NOMO-1 treated with DMSO at 0.1 percent for 48 hours (cell line): ENCODE data around the gene SLC35F3.
A peak's percentile ranks its signal among the peaks of the same experiment; 100 is the strongest.

Source experiments
- DNase-seq: peaks from one replicate; lab custom pipeline; 2025; ENCODE audit not compliant: unreplicated experiment; lab: John Stamatoyannopoulos, UW

The SLC35F3 gene

DNA sequence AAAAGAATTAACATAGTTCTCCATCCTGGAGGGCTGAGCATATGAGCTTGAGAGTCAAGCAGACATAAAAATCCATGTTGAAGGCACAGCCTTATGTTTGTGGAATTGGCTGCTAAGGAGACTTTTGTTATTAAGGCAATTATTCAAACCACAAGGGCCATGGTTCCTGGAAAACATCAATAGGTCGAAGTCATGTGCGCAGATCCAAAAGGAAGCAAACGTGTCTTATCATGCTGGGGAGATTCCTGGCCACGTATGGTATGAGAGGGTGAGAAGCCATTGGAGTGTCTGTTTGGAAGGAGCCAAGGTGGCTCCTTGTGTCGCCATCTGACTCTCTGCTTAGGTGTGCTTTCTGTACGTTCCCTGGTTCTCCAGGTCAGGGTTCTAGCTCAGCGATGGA lies 406.9 kb downstream of the SLC35F3 start:
- DNase-seq = no peak

DNA sequence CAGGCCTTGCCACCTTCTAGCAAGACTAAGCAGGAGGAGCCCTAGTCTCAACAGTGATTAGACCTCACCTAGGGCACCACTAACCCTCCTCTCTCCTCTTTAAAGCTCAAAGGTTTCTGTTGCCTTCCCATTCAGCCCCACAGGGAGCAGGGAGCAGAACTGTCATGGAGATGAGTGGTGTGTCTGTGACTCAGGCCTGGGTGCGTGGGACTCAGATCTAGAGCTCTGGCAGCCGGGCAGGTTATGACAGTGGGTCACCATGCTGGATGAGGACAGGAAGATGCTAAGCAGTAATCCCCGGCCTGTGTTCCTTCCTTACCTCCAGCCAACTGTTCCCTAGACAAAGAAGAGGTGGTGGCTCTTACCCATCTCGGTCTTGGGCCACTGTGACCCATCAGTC lies 408.7 kb downstream of the SLC35F3 start:
- DNase-seq = no peak

DNA sequence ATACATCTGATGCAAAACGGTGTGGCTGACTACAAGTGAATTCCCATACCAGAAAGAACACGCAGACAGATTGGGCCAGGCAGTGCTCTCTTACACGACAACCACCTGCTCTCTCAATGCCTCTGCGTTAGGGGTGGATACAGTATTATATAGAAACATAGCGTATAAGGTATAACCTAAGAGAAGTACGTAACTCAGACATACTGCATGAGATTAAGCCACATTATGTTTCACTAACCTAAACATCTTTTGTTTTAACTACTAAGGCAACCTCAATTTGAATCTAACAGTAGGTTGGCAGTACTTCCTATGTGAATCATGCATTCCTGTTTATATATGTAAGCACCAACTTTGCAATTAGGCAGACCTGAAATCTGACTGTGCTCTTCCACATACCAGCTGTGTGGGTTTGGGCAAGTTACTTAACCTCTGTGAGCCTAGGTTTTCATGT lies 410.6 kb downstream of the SLC35F3 start:
- DNase-seq = peak; percentile 84

DNA sequence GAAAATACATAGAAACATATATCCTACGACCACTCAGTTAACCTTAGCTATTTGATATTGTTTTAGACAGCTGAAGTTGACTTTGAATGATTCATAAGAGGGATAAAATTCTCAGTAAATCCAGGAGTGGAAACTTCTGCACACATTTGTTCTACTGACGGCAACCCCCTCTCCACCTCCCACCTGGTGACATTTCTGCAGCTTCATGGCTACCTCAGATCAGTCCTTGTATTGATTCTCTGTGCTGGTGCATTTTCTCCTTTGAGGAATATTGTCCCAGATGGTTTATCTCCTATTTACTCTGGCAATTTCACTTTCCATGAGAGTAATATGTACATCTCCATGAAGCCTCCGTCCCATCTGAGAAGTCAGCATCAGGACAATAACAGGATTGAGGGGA lies 411.1 kb downstream of the SLC35F3 start:
- no peak for DNase-seq

DNA sequence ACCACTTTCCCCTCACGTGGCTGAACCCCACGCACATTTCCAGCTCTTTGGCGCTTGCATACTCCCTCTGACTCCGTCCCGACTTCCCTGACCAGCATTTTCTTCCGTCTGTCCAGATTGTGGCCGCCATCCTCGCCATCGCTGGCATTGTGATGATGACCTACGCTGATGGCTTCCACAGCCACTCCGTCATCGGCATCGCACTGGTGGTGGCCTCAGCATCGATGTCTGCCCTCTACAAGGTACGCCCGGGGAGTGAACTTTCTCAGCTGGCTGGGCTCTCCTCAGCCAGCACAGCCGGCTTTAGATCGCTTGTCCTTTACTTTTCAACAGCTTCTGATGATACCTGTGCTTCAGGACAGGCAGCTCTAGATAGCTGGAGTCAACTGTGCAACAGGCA lies 412.0 kb downstream of the SLC35F3 start:
- no peak for DNase-seq

DNA sequence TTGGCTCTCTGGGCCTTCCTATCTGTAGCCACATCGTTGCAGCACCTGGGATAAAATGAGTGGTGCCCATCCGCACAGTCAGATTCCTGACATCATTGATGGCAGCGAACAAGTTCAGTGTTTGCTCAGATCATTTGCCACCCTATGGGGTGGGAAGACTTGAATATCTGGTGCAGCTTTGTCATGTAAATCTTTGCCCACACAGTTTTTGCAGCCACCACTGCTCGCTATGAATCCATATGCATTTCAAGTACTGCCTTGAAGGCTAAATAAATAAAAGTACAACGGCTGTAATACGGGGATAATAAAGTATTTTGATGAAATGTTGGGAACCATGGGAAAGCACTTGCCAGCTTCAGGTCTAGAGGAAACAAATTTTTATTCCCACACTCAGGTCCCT lies 412.5 kb downstream of the SLC35F3 start:
- DNase-seq = no peak

DNA sequence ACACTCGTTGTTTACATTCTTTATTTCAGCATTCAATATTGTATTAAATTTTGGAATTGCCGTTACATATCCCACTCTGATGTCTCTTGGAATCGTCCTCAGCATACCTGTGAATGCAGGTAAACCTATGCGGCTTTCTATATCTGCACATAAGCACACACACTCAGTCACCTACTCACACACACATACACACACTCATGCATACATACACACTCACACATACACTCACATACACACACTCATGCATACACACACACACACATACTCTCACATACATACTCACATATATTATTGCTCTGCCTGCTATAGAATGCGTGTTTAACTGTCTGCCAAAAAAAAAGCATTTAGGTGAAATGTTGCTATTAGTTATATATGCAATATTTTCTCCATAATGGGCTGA lies 415.6 kb downstream of the SLC35F3 start:
- DNase-seq = no peak

DNA sequence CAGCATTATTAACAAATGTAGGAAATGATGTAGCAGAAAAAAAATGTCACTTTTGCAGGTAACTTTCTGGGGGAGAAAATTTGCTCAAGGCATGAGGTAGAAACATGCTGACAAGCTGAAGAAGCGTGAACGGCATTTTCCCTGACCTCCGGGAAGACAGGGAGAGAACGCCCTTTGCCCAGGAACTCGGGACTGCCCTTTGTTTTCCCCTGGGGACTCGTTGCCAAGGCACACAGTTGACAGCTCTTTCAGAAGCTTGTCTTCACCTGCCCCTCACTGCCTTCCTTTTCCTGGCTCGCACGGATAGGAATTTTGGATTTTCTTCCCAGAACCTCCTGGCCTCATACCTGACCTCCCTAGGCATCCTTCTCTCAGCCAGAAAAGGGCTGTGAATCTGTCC lies 416.1 kb downstream of the SLC35F3 start:
- no peak for DNase-seq

DNA sequence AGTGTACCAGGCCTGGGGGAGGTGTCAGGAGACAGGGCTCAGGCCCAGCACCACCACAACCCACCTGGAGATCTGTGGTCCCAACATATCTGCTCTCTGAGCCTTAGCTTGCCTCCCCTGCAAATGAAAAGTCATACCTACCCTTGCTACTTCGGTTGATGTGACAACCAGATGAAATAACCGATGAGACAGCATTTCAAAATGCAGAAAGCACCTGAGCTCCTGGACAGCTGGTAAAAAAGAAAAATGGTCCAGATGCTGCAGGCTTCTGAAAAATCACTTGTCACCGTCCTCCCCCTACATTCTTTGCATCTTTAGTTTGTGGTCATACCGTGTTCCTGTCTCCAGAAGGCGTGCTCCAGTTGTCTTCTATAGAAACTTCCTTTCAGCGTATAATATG lies 416.8 kb downstream of the SLC35F3 start:
- no peak for DNase-seq

DNA sequence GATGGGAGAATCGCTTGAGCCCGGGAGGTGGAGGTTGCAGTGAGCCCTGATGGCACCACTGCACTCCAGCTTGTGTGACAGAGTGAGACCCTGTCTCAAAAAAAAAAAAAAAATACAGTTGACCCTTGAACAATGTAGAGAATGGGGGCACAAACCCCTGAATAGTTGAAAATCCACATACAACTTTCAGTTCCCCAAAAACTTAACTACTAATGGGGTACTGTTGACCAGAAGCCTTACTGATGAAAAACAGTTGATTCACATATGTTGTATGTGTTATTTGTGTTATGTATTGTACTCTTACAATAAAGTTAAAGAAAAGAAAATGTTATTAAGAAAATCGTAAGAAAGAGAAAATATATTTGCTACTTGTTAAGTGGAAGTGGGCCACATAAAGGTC lies 417.6 kb downstream of the SLC35F3 start:
- no peak for DNase-seq

DNA sequence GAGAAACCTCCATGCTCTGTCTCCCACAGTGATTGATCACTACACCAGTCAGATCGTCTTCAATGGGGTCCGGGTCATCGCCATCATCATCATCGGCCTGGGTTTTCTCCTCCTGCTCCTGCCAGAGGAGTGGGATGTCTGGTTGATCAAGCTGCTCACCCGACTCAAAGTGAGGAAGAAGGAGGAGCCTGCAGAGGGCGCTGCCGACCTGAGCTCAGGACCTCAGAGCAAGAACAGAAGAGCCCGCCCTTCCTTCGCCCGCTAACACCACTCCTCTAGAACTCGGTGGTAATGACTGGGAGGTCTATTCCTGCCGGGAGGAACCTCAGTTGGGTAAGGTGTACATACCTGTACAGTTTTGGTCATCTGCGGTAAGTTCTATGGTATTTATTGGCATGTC lies 418.5 kb downstream of the SLC35F3 start:
- DNase-seq = peak; percentile 67

DNA sequence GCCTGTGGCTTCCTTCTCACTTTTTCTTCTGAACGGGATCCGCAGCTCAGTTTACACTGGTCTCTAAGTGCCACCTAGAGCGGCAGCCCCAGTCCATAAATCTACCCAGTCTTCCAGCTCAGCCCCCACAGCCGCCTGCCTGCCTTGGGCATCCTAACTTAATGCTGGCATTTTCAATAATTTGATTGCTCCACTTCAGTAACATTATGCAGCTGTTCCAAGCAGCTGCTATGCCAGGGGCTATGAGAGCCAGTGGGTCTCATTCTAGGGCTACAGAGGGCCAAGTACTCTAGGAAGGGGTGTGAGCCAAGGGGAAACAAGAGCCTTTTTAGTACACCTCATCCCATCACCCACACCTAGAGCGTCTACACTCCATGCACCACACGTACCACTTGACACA lies 420.3 kb downstream of the SLC35F3 start:
- DNase-seq = no peak

DNA sequence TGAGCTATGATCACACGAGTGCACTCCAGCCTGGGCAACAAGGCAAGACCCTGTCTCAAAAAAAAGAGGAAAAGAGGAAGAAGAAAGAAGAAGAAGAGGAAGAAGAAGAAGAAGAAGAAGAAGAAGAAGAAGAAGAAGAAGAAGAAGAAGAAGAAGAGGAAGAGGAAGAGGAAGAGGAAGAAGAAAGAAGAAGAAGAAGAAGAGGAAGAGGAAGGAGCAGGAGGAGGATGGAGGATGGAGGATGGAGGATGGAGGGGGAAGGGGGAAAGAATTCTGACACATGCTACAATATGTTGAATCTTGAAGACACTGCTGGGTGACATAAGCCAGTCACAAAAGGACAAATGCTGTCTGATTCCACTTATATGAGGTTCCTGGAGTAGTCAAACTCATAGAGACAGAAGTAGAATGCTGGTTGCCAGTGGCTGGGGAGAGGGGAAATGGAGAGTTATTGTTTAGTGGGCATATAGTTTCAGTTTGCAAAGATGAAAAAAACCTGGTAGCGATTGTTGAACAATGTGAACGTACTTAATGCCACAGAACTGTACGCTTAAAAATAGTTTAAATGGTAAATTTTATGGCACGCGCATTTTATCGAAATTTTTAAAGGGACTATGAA lies 421.5 kb downstream of the SLC35F3 start:
- no peak for DNase-seq

DNA sequence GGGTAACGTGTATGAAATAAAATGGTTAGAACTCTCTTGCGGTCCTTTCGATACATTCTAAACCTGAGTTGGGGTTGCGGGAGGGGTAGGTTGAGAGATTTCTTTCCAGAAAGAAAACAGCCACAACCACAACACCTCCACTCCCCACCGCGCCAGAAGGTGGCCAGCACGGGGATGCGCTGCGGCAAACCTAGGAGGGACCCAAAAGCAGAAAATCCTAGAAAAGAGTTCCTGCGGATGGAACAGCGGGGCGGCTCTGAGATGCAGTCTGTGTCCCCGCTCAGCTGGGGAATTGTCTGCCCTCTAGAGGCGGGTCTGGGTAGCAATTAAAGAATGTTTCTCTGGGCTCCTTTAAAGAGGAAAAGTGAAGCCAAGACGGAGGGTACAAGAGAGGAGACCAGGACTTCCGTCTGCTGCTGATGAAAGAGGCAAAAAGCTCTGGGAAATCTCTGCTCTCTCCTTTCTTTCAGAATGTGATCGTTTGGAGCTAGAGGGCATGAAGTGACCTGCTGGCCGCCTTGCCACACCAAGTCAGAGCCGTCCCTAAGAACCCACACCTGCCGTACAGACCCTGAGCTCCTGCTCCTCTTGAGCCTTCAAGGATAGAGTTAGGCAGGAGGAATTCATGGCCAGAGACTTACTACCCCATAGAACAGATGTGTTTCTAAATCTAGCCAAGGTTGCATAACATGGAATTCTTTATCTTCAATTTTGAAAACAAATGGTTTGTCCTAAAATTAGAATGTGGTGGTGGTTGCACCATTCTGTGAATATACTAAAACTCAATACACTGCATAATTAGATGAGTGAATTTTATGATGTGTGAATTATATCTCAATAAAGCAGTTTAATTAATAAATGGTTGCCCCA lies 422.3 kb downstream of the SLC35F3 start:
- peak; percentile 67 for DNase-seq

DNA sequence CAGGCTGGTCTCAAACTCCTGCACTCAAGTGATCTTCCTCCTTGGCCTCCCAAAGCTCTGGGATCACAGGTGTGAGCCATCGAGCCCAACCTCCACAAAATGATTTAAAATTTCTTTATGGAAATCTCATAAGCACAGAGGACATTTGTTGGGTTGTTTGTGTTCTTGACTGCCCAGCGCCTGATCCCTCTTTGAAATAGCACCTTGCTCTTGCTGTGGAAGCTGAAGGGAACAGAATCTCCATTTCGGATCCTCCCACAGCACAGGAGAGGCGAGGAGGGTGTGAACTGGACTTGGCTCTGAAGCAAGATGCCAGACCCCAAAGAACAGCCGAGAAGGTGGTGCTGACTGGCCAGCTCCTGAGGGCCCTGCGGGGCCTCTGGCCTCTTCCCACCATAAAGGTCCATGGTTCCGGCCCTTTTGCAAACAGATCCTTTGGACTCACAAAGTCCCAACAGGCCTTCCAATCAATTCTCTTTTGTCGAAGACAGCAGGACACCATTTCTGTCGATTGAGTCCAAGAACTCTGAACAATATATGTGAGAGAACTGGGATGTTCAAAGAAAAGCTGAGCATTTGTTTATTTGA lies 423.2 kb downstream of the SLC35F3 start:
- no peak for DNase-seq

DNA sequence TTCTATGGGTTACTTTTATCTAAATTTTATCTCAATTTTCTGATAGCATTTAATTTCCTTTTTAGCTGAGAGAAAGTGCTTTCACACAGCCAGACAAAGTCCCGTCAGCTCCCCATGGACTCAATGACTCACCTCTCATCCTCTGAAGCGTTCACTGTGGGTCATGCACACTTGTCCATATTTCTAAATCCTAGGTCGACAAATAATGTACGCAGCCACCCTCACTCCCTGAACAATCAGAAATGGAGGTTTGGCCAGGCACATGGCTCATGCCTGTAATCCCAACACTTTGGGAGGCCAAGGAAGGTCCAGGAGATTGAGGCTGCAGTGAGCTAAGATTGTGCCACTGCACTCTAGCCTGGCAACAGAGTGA lies 426.4 kb downstream of the SLC35F3 start:
- DNase-seq = no peak

DNA sequence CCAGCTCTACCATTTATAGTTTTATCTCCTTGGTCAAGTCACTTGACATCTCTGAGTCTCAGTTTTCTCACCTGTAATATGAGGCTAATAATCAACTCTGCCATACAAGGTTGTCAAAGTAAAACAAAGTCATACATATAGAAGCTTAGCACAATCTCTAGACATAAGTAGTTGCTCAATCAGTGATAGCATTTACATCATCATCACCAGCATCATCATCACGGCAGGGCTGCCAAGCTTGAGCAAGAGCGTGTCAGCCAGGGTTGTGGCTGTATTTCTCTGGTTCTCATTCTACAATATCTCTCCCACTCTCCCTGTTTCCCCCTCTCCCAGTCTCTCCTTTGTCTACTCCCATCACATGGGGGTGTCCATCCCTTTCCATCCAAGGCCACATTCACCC lies 427.0 kb downstream of the SLC35F3 start:
- peak; percentile 86 for DNase-seq

DNA sequence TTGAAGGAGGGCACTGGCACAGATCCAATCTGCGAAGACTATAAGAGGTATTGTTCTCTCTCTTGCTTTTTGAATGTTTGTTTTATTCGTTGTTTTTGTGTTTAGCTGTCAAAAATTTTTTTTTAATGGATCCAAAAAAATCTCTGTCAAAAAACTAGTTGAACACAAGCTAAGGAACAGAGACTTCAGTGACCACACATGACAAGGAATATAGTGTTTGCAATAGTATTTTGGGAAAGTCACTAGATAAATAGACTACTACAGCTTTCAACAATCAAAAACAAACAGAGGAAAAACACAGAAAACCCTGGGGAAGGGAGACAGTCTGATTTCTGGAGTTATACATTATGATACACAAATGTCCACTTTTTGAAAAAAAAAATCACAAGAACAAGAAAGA lies 431.9 kb downstream of the SLC35F3 start:
- DNase-seq = no peak

DNA sequence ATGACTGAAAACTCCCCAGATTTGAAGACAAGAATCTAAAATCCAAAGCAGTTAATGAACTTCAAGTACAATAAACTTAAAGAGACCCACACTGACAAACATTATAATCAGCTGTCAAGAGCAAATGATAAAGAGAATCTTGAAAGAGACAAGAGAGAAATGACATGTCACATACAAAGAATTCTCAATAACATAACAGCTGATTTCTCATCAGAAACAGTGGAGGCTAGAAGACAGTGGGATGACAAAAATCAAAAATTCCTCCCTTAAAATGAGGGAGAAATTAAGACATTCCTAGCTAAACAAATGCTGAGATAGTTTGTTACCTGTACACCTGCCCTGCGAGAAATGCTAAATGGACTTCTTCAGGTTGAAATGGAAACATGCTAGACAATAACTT lies 432.8 kb downstream of the SLC35F3 start:
- no peak for DNase-seq

DNA sequence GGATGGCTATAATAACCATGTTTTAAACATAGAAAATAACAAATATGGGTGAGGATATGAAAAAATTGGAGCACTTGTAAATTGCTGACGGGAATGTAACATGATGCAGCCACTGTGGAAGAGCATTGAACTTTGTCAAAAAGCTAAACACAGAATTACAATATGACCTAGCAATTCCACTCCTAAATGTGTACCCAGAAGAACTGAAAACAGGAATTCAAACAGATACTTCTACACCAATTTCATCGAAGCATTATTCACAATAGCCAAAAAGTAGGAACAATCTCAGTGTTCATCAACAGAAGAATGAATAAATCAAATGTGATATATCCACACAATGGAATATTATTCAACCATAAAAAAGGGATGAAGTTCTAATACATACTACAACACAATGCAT lies 436.1 kb downstream of the SLC35F3 start:
- no peak for DNase-seq

DNA sequence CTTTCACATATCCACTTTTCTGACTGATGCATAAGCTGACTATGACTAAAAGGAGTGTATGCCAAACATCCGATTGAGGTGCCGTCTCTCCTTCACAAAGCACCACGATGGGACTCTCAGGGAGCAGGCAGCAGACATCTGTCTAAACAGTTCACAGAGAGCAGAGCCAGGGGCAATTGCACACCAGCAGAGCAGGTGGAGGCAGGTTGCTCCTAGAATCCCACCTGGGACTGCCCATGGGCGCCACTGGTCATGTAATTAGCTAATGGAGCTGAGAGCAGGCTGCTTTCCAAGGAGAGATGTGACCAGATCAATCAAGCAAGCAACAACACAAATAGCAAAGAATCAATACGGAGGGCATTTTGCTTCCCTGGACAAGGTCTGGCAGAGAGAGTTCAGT lies 438.3 kb downstream of the SLC35F3 start:
- DNase-seq = no peak

DNA sequence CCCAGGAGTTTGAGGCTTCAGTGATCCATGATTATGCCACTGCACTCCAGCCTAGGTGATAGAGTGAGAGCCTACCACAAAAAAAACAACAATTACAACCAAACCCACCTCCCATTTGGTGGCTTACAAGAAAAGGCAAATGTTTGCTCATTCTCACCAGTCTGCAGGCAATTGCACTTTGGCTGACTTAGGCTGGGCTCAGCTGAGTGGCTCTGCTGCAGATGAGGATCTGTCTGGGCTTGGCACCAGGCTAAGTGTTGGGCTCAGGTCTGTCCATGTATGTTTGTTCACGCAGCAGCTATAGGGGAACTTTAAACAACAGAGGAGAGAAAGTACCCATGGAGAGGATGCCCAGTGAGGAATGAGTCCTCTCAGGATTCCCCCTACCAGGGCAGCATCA lies 440.8 kb downstream of the SLC35F3 start:
- no peak for DNase-seq
